GM21529 (cell line): Measurements from ENCODE around the gene FGR.

Experiments
- ATAC-seq: cut with Tn5 transposase; IDR thresholded peaks from one replicate; pipeline ENCODE4 v1.9.1; 2021; ENCODE audit not compliant: unreplicated experiment

Gene FGR

GRCh38 chr1:27601771-27602461, 33.1 kb downstream of the FGR start:
- ATAC-seq = no peak

DNA sequence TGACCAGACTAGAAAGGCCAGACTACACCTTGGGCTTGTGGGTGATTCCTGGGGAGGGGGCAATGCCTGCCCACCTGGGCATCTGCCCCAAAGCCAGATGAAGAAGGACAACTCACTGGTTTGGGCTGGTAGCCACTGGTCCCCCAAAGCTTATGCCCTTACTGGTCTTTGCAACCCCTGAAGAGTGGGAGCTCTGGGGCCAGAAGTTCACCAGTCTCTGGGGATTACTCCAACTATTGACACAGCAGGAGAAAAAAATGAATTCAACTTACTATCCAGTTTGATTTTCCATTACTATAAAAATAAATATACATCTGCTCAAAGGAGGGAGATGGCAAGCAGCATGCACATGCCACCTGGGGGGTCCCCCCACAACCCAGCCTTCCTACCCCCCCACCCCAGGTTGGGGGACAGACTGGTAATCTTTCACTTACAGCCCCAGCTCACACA, 33.6 kb downstream of the FGR start:
- ATAC-seq = no peak

DNA sequence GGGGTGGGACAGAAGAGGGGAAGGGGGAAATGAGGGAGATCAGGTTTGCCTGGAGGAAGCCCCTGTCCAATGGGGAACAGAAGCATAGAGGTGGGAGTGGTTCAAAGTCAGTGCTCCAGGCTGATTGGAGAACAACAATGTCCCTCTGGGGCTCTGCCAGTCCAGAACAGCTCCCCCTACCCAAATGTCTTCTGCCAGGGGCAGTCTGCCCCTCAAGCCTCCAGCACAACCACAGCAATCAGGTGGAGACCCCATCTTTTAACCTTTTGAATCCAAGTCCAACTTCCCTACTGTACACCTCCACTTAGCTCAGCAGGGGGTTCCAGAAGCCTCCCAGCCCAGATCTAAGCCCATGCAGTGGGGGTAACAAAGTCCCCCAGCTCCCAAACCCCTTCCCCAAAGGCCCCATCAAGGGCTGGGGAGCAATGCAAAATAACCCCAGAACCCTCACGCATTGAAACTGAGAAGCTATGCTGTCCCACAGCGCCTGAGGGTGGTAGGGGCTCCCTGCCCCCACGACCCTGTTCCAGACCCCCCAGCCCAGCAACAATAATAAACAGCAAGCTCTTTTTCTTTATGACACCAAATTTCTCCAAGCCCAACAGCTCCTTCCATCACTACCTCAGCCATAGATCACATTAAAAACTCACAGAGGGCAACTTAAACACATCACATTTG, 34.3 kb downstream of the FGR start:
- ATAC-seq = no peak

DNA sequence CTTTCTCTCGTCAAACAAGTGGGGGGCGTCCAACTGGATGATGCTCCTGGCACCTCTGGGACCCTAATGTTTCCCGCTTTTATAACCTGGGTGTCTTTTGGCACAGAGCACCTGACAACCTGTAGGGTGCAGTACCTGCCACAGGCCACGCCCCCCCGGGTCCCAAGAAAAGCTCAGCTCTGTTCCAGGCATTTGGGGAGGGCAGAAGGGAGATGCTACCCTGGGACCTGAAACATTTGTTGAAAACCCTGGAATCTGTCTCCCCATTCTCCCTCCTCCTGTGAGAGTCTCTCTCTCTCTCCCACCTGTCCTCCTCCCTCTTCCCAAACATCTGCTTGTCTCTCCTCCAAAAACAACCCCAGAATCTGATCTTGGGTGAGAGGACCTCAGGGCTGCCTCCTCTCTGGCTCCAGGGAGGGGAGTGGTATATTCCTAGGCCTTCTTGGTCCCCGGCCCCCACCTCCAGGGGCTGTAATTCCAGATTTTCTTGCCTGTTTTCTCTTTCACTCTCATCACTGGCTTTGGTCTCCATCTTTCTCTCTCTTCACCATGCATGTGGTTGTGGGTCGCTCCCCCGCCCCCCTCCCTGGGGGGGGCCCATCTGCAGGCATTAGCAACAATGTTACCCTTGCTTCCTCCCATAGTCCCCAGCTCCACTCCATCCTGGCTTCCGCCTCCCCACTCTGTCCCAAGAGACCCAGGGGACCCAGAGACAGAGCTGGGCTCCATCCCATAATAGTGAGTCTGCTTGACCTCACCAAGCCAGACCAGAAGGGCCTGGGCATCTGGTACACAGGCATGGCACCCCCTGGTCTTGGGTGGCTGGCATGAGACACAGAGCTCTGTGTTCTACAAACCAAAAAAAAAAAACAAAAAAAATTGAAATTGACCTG, 35.1 kb downstream of the FGR start:
- ATAC-seq = no peak

GRCh38 chr1:27598902-27599528, 36.0 kb downstream of the FGR start:
- ATAC-seq = no peak

- no peak for ATAC-seq
Observed at GRCh38 chr1:27598295-27598687, 36.7 kb downstream of the FGR start.

- no peak for ATAC-seq
Observed at GRCh38 chr1:27597516-27598294, 37.3 kb downstream of the FGR start.

- ATAC-seq = no peak
Observed at GRCh38 chr1:27596986-27597385, 38.0 kb downstream of the FGR start.

GRCh38 chr1:27596261-27596660, 38.7 kb downstream of the FGR start:
- no peak for ATAC-seq

DNA sequence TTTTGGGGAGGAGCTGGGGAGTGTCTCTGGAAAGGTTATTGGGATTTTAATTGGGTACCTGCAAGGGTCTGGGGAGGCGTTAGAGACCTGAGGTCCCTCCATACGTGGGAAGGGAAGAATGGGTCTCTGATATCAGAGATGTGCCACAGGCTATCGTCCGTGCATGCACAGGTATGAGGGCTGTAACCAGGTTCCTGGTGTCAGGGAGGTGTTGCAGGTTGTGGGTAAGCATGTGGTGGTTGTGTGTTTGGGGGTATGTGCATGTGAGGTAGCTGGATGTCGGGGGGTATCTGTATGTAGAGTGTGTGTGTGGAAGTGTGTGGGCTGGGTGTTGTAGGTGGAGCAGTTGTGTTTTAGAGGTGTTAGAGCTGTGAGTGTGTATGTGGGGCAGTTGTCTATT, 39.4 kb downstream of the FGR start:
- no peak for ATAC-seq

DNA sequence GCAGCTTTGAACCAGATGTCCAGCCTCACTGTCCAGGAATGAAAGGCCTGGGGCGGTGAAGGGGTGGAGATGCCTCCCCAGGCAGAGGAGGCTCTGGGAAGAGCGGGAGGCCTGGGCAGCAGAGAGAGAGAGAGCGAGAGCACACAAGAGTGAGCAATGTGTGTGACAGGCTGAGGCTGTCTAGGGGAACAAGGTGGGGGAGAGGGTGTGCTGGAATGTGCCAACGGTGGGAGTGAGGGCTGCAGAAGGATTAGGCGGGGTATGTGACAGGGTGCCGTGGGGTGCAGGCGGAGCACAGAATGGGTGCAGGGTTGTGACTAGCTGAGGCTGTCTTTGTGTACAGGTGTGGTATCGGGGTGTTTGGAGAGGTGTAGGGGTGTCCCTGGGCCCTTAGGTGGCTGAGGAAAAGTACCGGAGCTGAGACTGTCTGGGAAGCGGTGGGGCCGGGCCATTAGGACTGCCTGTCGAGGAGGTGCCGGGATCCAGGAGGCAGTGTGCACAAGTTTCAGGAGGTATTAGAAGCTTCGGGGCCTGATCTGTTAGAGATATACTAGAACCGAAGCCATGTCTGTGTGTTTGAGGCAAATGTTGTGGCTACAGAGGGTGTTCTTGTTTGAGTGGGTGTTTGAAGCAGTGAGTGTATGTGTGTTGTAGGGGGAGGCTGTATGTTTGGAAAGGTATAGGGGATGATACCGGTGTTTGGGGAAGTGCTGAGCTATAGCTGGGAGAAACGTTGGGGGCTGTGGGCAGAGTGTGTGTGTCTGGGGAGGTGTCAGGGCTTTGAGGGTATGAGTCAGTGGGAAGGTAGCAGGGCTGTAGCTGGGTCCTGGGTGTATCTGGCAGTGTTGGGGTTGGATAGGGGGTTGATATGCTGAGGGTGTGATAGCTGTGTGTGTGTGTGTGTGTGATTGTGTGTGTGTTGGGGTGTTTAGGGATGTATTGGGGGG, 40.1 kb downstream of the FGR start:
- ATAC-seq = no peak

GRCh38 chr1:27593678-27594563, 41.1 kb downstream of the FGR start:
- ATAC-seq = no peak

DNA sequence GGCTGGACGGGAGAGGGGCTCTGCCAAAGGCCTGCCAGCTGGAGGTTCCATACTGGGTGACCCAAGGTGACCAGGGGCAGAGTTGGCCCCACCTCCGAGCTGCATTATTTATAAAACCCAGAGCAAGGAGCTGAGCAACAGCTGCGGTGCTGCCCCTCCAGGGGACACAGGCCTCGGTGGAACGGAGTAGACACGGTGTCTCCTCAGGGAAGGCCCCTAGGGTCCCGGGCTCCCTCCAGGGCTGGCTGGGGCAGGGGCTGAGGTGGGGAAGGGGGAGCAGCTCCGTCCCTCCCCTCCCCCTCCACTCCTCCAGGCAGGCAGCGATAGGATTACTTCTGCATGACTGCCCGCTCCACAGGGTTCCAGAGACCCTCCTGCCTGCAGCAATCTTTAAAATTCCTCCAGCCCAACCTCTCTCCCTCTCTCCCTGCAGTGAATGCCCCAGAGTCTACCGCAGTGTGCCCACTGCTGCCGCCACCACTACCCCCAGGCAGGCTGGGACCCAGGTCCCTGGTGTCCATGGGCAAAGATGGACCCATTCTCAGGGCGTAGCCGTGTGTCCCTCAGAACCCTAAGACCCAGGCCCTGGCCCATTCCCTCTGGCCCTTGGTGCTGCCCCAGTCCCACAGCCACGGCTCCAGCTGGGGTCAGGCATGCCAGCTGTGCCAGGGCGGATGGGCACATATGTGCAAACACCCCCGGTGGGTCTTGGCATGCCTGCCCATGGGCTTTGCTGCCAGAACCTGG, 41.9 kb downstream of the FGR start:
- no peak for ATAC-seq

DNA sequence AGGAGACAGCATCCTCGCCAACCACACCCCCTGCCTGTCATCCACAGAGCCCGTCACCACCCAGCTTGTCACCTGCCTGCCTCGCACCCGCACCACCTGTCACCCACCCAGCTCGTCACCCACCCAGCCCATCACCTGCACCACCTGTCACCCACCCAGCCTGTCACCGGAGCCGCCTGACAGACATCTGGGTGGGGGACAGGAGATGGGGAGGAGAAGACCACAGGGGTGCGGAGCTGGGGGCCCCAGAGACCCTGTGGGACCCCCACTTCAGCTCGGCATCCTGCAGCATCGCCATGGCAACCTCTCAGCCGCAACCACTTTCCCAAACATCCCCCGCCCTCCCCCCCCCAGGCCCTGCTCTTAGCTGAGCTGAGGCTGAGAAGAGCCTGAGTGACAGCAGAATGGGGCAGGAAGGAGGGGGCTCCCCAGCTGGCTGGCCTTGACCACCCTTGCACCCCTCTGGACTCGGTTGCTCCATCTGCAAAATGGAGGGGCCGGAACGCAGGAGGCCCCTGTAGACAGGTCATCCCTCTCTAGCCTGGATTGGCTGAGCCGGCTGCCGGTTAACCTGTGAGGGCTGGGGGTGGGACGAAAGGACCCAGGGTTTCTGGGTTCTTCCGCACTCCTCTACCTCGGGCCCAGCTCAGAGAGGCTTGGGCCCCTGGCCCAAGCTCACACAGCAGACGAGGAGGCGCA, 42.6 kb downstream of the FGR start:
- ATAC-seq = no peak

GRCh38 chr1:27591622-27592021, 43.4 kb downstream of the FGR start:
- ATAC-seq = no peak

DNA sequence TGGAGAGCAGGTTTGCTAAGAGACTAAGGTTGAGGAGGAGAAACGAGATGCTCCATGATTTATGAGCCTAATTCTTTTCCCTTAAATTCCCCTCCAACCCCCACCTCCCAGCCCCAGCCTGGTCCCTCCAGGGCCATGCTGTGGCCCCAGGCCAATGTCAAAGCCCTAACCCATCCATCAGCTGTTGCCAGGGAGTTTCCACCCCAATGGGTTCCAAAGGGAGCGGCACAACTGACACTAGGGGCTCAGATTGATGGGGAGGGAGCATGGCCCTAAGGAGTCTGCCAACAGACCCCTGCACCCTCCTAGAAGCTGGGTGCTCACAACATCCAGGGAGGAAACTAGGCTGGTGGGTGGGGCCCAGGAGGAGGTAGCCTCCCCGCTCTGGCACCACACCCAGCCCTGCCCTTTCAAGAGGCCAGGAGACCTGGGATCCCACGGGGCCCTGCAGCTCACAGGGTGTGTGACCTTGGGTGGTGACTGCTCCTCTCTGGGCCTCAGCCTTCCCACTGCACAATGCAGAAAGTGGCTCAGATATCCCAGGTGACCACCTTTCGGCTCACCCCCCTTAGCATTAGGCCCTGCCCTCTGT, 44.0 kb downstream of the FGR start:
- no peak for ATAC-seq
